ENCODE measurements around the gene PTBP2. TPM values are rescaled to one million over a fixed set of nuclear protein-coding genes. Genes with fewer than 3 reads are reported as not detected.

PTBP2 gene
- total and polyA plus RNA-seq, 5 donors: 7.4 to 18.3 (median 13.4) TPM

DNA sequence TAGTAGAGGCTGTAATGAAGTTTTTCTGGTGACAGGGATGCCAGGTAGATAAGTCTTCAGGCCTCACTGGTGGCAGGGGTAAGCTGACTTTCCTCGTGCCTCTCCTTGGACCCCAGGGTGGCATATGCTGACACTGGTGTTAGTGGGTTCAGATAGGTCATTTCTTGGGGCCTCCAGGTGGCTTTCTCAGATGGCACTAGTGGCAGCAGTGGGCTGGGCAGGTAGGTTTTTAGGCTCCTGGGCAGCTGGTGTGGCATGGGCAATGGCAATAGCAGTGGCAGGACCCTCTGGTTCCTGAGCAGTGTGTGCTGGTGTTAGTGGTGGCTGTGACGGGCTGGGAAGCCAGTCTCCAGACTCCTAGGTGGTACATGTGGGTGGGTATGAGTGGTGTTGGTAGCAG lies 140.3 kb downstream of the PTBP2 start:
- H3K27ac ChIP-seq (ENCODE audit: low read length): no peak overlapping the region
- intact Hi-C loops (cut with DNase I): no loop called here
- WGBS: 87% methylated on average over 2 of the region's 2 CpGs

GRCh38 chr1:96863449-96863848 lies 141.9 kb downstream of the PTBP2 start:
- no peaks in the 10 kb centered on the region for H3K4me1 ChIP-seq (ENCODE audit: control insufficient read depth, insufficient read depth, low read length)
- DNase-seq: no peak
- no peak for ATAC-seq
- no peak overlapping the region for H3K27ac ChIP-seq (ENCODE audit: low read length)
- H3K27me3 ChIP-seq (ENCODE audit: control insufficient read depth, insufficient read depth): no peaks in the 10 kb centered on the region
- H3K4me3 ChIP-seq (ENCODE audit: low read length): no peak overlapping the region
- no peaks in the 10 kb centered on the region for H3K9me3 ChIP-seq (ENCODE audit: control insufficient read depth, low read length)
- WGBS: 77% methylated on average over 5 of the region's 5 CpGs
- intact Hi-C loops (cut with DNase I): no loop called here

More for the DNA sequence above, 140.3 kb downstream of the PTBP2 start:
- ATAC-seq (no peak), DNase-seq (no peak)
- Histone ChIP-seq H3K4me3 (ENCODE audit: low read length) (no peak overlapping the region), H3K27me3 (ENCODE audit: control insufficient read depth, insufficient read depth) (no peaks in the 10 kb centered on the region), H3K9me3 (ENCODE audit: control insufficient read depth, low read length) (no peaks in the 10 kb centered on the region), H3K4me1 (ENCODE audit: control insufficient read depth, insufficient read depth, low read length) (no peaks in the 10 kb centered on the region)

All from right cardiac atrium (tissue), 5 donors.